GM12878 (cell line): ENCODE data around the gene NFASC. TPM values are rescaled to one million over a fixed set of nuclear protein-coding genes. Genes with fewer than 3 reads are reported as not detected.

Experiments used
- ATAC-seq: fragments of 200-7000 bp; cut with Tn5 transposase; 3 replicates; pipeline ENCODE4 v1.9.1; 2020; ENCODE audit warnings: mild to moderate bottlenecking, moderate library complexity
- BruUV-seq: library from RNA; stranded (reverse); fragments of 400-500 nt; replicated peaks from 2 replicates; lab custom pipeline; 2021; lab: Mats Ljungman, UMichigan
- CTCF ChIA-PET: fragments of 300-600 bp; sonication (Branson Sonifier 250); formaldehyde crosslinking; extraction: SDS; loops from one replicate; lab custom pipeline; 2021; ENCODE audit warnings: inconsistent platforms; lab: Yijun Ruan, JAX
- POLR2A ChIA-PET: fragments of 350-600 bp; formaldehyde crosslinking; extraction: SDS; loops from one replicate; lab custom pipeline; 2021; ENCODE audit warnings: inconsistent platforms; lab: Charles Lee
- RAD21 ChIA-PET: fragments of 300-600 bp; sonication (Branson Sonifier 250); formaldehyde crosslinking; loops from one replicate; lab custom pipeline; 2023; ENCODE audit warnings: antibody characterized with exemption; ENCODE audit not compliant: unreplicated experiment; lab: Charles Lee
- SMC1A ChIA-PET: fragments of 300-600 bp; sonication (Branson Sonifier 250); formaldehyde crosslinking; loops from one replicate; lab custom pipeline; 2023; ENCODE audit not compliant: unreplicated experiment, uncharacterized antibody; lab: Charles Lee
- DNase-seq: peaks from one replicate; pipeline ENCODE4 v3.0.0-alpha.2; 2011; ENCODE audit warnings: low read depth, low spot score
- FAIRE-seq: peaks from 3 replicates; lab custom pipeline; 2011; peaks lifted over from hg19 to GRCh38; lab: Jason Lieb, UNC
- H2AFZ ChIP-seq: 2 replicates; pipeline ENCODE4 v1.6.0; 2011; ENCODE audit warnings: low read depth, low read length, control low read depth; ENCODE audit not compliant: control insufficient read depth
- H3K27ac ChIP-seq: 2 replicates; pipeline ENCODE4 v1.5.1; 2011; ENCODE audit warnings: control low read depth; ENCODE audit not compliant: control insufficient read depth, insufficient read depth
- H3K27me3 ChIP-seq, 2 experiments: replicated peaks in 1 of 2; 2 replicates each; pipeline versions ENCODE4 v1.6.0 to v1.6.1; 2011; ENCODE audit warnings: low read length in 1 of 2; ENCODE audit not compliant: control insufficient read depth in 2 of 2, insufficient read depth in 2 of 2
- H3K36me3 ChIP-seq, 2 experiments: 2 replicates each; pipeline ENCODE4 v1.5.1; 2011; ENCODE audit warnings: low read length in 1 of 2; ENCODE audit not compliant: control insufficient read depth in 2 of 2, insufficient read depth in 2 of 2
- H3K4me1 ChIP-seq: 2 replicates; pipeline ENCODE4 v1.6.1; 2011; ENCODE audit warnings: mild to moderate bottlenecking, low read length, moderate library complexity, mixed read lengths; ENCODE audit not compliant: control insufficient read depth, insufficient read depth
- H3K4me2 ChIP-seq: 2 replicates; pipeline ENCODE4 v1.6.0; 2011; ENCODE audit warnings: control low read depth; ENCODE audit not compliant: control insufficient read depth, insufficient read depth
- H3K4me3 ChIP-seq: fragments of 200-600 bp; sonication (generic); 2 replicates; pipeline ENCODE4 v1.5.1; 2016
- H3K79me2 ChIP-seq: 2 replicates; pipeline ENCODE4 v1.6.0; 2011; ENCODE audit warnings: low read length; ENCODE audit not compliant: control insufficient read depth, insufficient read depth
- H3K9ac ChIP-seq: 2 replicates; pipeline ENCODE4 v1.8.0; 2011; ENCODE audit warnings: low read length, control low read depth, mixed read lengths; ENCODE audit not compliant: control insufficient read depth, insufficient read depth
- H3K9me3 ChIP-seq: replicated peaks from 3 replicates; pipeline ENCODE4 v1.5.1; 2011; ENCODE audit warnings: mild to moderate bottlenecking, low read length; ENCODE audit not compliant: control insufficient read depth, insufficient read depth
- H4K20me1 ChIP-seq: 2 replicates; pipeline ENCODE4 v1.6.0; 2011; ENCODE audit not compliant: control insufficient read depth, insufficient read depth
- BACH1 ChIP-seq: fragments of 450-650 bp; IDR thresholded peaks from 2 replicates; pipeline ENCODE4 v1.6.1; 2017; ENCODE audit warnings: mild to moderate bottlenecking, borderline replicate concordance
- E2F8 ChIP-seq: fragments of 450-650 bp; IDR thresholded peaks from 2 replicates; pipeline ENCODE4 v1.6.1; 2018; ENCODE audit warnings: mild to moderate bottlenecking, low read depth, moderate library complexity; ENCODE audit not compliant: partially characterized antibody
- ELK1 ChIP-seq: IDR thresholded peaks from 2 replicates; pipeline ENCODE4 v1.6.1; 2012; ENCODE audit warnings: low read depth, low read length, improper control_type of control experiment
- FOXK2 ChIP-seq: fragments of 450-650 bp; IDR thresholded peaks from 2 replicates; pipeline ENCODE4 v1.6.1; 2017; ENCODE audit warnings: mild to moderate bottlenecking, moderate library complexity
- HCFC1 ChIP-seq: fragments of 150-350 bp; IDR thresholded peaks from 2 replicates; pipeline ENCODE4 v1.6.1; 2014; ENCODE audit warnings: low read length
- HDAC2 ChIP-seq: fragments of 200-600 bp; sonication (generic); IDR thresholded peaks from 2 replicates; pipeline ENCODE4 v1.6.1; 2017
- HDAC6 ChIP-seq: fragments of 200-600 bp; sonication (generic); IDR thresholded peaks from one replicate; pipeline ENCODE4 v1.8.0; 2017; ENCODE audit warnings: antibody characterized with exemption; ENCODE audit not compliant: unreplicated experiment
- MAX ChIP-seq: IDR thresholded peaks from 2 replicates; pipeline ENCODE4 v1.6.1; 2012; ENCODE audit warnings: low read depth, low read length, improper control_type of control experiment
- SMC3 ChIP-seq: IDR thresholded peaks from 2 replicates; pipeline ENCODE4 v1.6.1; 2011; ENCODE audit warnings: low read length, improper control_type of control experiment, borderline replicate concordance
- STAT1 ChIP-seq: fragments of 450-650 bp; conservative IDR thresholded peaks from 2 replicates; pipeline ENCODE4 v1.6.1; 2014; ENCODE audit warnings: antibody characterized with exemption, mild to moderate bottlenecking
- STAT3 ChIP-seq: IDR thresholded peaks from 2 replicates; pipeline ENCODE4 v1.6.1; 2011; ENCODE audit warnings: low read depth, low read length, improper control_type of control experiment
- TARDBP ChIP-seq: IDR thresholded peaks from 2 replicates; pipeline ENCODE4 v1.6.1; 2016; ENCODE audit warnings: borderline replicate concordance
- ZBTB40 ChIP-seq: fragments of 450-650 bp; IDR thresholded peaks from 2 replicates; pipeline ENCODE4 v1.6.1; 2016; ENCODE audit warnings: mild to moderate bottlenecking, moderate library complexity, borderline replicate concordance
- ZNF207 ChIP-seq: fragments of 450-650 bp; IDR thresholded peaks from 2 replicates; pipeline ENCODE4 v1.6.1; 2014; ENCODE audit warnings: antibody characterized with exemption, mild to moderate bottlenecking, borderline replicate concordance
- WGBS: methylation state at CpG from one replicate; pipeline ENCODE4 v1.1.6; 2016; ENCODE audit warnings: low lambda C conversion rate; ENCODE audit not compliant: insufficient replicate concordance, insufficient coverage; ENCODE audit errors: missing lambda C conversion rate; 5-methylcytosine and 5-hydroxymethylcytosine counted together
- in situ Hi-C: fragments of 300-500 bp; cut with MboI; formaldehyde crosslinking; loops from 9 replicates; pipeline ENCODE4 v1.14.3; 2018; ENCODE audit warnings: mixed read lengths
- intact Hi-C: fragments of 100-400 bp; cut with micrococcal nuclease; formaldehyde crosslinking; loops from one replicate; pipeline ENCODE4 v1.14.2; 2022; ENCODE audit not compliant: unreplicated experiment
- polyA plus RNA-seq, 11 experiments: library from polyadenylated mRNA; depleted of rRNA in 4 of 11; unstranded in 6 of 11; stranded (reverse) in 5 of 11; fragments of >200 nt; fragmentation: Nextera tagmentation in 4 of 11; fragmentation: Illumina TruSeq in 1 of 11; extraction: Ambion mirVana in 4 of 11; extraction: Trizol in 1 of 11; gene quantifications; 1 replicate in 1 of 11; 2 replicates in 10 of 11; pipeline versions ENCODE4 v1.2.1 to v1.2.3, GENCODE V29; 2011 to 2016; ENCODE audit warnings: inconsistent platforms in 2 of 11, missing spikeins in 2 of 11, low read depth in 1 of 11
- total RNA-seq, 4 experiments: library from RNA; depleted of rRNA in 3 of 4; stranded (reverse); fragments of >200 nt in 3 of 4; fragmentation: Illumina TruSeq in 1 of 4; extraction: Trizol in 1 of 4; gene quantifications; 2 replicates each; pipeline versions ENCODE4 v1.2.1 to v1.2.3, GENCODE V29; 2013 to 2021

Gene NFASC
- total and polyA plus RNA-seq, 10 of the 15 experiments (the other 5 are each of a cell fraction or from before 2014, with no cell fraction given): 0.04 to 0.31 (median 0.12) TPM; not detected in 4

- no peak for ATAC-seq
- no peaks in the 10 kb centered on the region for H3K9me3 ChIP-seq
- no TSS peak for BruUV-seq
- DNase-seq: no peak
- FAIRE-seq: no peak
- H3K27me3 ChIP-seq: peaks cover 1 to 5% of the 10 kb centered on the region in 2 experiments; a peak in 2 of 4 replicates
- H3K9ac ChIP-seq: no peak overlapping the region
- WGBS: 18% methylated on average over 12 of the region's 12 CpGs
- H3K27ac ChIP-seq: no peak overlapping the region
- SMC1A ChIA-PET: interaction anchor here (1.3 kb wide), 1 partner anchor 90 kb away, joined by 6 read pairs; no protein-coding TSS in a partner anchor
- in situ Hi-C loops: no loop called here
- no peaks in the 10 kb centered on the region for H3K36me3 ChIP-seq
- H2AFZ ChIP-seq: no peak overlapping the region
- CTCF ChIA-PET: interaction anchor here (0.7 to 6.9 kb wide), 5 partner anchors 13 to 110 kb away, joined by 3 to 119 read pairs (median 4); no protein-coding TSS in a partner anchor
- POLR2A ChIA-PET: no interaction called here
- H4K20me1 ChIP-seq: no peaks in the 10 kb centered on the region
- H3K4me1 ChIP-seq: no peaks in the 10 kb centered on the region
- intact Hi-C loops: loop anchor here (10.0 kb wide), 1 partner anchor 363 kb away; no protein-coding TSS in a partner anchor
- H3K4me3 ChIP-seq: no peak overlapping the region
- H3K79me2 ChIP-seq: no peaks in the 10 kb centered on the region
- RAD21 ChIA-PET: interaction anchor here (0.6 to 2.0 kb wide), 2 partner anchors 90 to 257 kb away, joined by 3 to 7 read pairs; no protein-coding TSS in a partner anchor
- H3K4me2 ChIP-seq: no peak overlapping the region
- no peak for TF ChIP-seq HCFC1
- TF ChIP-seq ZBTB40: no peak
- TF ChIP-seq ELK1: no peak
- TF ChIP-seq E2F8: no peak
- TF ChIP-seq HDAC2: no peak
- TF ChIP-seq ZNF207: no peak
- no peak for TF ChIP-seq TARDBP
- no peak for TF ChIP-seq HDAC6
- TF ChIP-seq MAX: no peak
- TF ChIP-seq STAT3: no peak
- no peak for TF ChIP-seq BACH1
- TF ChIP-seq SMC3: no peak
- no peak for TF ChIP-seq STAT1
- TF ChIP-seq FOXK2: no peak
Measured at GRCh38 chr1:204971517-204972336, 101.1 kb downstream of the NFASC start.
